Measurements from ENCODE around the gene BTN1A1. TPM values are rescaled to one million over a fixed set of nuclear protein-coding genes. Genes with fewer than 3 reads are reported as not detected.
A peak's percentile ranks its signal among the peaks of the same experiment; 100 is the strongest.

BTN1A1 gene
- total RNA-seq, 2 experiments from 2014 or later, result not detected

DNA sequence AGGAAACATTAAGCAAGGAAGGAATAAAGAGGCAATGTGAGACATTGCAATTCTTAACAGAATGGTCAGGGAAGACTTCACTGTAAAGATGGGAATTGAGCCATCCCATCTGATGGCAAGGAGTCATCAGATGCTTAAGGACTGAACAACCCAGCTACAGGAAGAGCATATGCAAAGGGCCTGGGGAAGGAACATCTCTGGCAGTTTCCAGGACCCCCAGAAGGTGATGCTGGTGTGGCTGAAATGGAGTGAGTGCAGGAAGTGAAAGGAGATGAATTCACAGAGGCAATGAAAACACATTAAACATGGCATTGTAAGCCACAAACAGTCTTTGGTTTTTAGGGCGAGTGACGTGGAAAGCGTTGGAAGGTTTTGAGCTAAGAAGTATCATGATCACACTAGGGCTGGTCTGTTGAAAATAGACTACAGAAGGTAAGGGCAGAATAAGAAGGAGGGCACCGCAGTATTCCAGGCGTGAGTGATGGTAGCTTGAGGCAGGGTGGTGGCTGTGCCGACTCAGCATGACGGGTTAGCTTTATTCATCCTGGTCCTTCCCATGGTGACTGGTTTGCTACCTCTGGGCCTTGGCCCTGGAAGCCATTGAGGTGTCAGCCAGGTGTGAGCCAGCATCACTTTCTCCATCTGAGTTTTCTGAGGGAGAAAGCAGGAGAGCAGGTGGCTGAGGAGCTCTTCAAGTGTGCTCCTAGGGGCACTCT lies 35.5 kb upstream of the BTN1A1 start:
- POLR2A ChIA-PET, result no interaction called here
- Mint-ChIP-seq H3K36me3 (ENCODE audit: low read depth) (peaks cover 84% of the 10 kb centered on the region), H3K4me3 (no peak overlapping the region), H3K27ac (peak overlapping the region; percentile 56), H3K9me3 (ENCODE audit: low read depth) (no peaks in the 10 kb centered on the region), H3K27me3 (no peaks in the 10 kb centered on the region), H3K4me1 (peaks cover 39% of the 10 kb centered on the region)
- no peak for ATAC-seq
- CTCF ChIA-PET, result interaction anchor here (0.6 to 1.0 kb wide), 2 partner anchors 10 to 123 kb away, joined by 3 read pairs; no protein-coding TSS in a partner anchor
- DNase-seq, result no peak
- intact Hi-C loops (cut with DNase I, micrococcal nuclease), result no loop called here

DNA sequence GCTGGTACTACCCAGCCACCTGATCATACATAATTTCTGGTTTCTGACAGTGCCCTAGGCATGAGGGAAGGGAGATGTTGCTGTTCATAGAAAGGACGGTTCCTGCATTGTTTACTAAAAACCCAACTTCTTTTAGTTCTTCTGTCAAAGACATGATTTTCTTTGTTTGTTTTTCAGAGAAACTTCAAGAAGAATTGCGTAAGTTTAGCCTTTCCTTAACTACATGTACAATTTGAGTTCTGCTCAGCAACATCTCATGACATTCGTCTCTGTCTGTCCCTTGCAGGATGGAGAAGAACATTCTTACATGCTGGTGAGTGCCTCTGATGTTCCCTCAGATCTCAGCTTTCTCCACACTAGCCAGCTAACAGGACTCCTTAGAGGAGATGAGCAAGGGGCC lies 34.3 kb upstream of the BTN1A1 start:
- ChIA-PET CTCF (no interaction called here), POLR2A (no interaction called here)
- H3K4me1 Mint-ChIP-seq, result peaks cover 27% of the 10 kb centered on the region
- no peak for ATAC-seq
- no peaks in the 10 kb centered on the region for H3K27me3 Mint-ChIP-seq
- no peak for DNase-seq
- H3K36me3 Mint-ChIP-seq (ENCODE audit: low read depth), result peaks cover 72% of the 10 kb centered on the region
- H3K27ac Mint-ChIP-seq, result no peak overlapping the region
- no peaks in the 10 kb centered on the region for H3K9me3 Mint-ChIP-seq (ENCODE audit: low read depth)
- no peak overlapping the region for H3K4me3 Mint-ChIP-seq
- intact Hi-C loops (cut with DNase I, micrococcal nuclease), result no loop called here

- peak overlapping the region; percentile 32 for H3K27ac Mint-ChIP-seq
Observed at GRCh38 chr6:26468829-26469228, 31.3 kb upstream of the BTN1A1 start.

DNA sequence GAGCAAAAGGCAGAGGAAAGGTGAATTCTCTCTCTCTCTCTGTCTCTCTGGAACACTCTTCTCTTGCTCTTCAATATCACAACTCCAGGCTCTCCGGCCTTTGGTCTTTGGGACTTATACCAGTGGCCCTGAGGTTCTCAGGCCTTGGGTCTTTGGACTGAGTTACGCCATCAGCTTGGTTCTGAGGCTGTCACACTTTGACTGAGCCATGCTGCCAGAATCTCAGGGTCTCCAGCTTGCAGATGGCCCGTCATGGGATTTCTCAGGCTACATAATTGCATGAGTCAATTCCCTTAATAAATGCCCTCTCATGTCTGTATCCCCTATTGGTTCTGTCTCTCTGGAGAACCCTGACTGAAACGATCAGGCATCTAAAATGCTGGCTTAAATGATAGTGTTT lies 29.5 kb upstream of the BTN1A1 start:
- ChIA-PET CTCF (no interaction called here), POLR2A (no interaction called here)
- intact Hi-C loops (cut with DNase I, micrococcal nuclease), result loop anchor here in 1 of 2 experiments (5.0 kb wide), 2 partner anchors 103 to 128 kb away; partner anchors contain the start of gene BTN3A2
- no peak overlapping the region for H3K4me3 Mint-ChIP-seq
- peaks cover 59% of the 10 kb centered on the region for H3K36me3 Mint-ChIP-seq (ENCODE audit: low read depth)
- H3K27me3 Mint-ChIP-seq, result no peaks in the 10 kb centered on the region
- ATAC-seq (no peak), DNase-seq (no peak)
- no peak overlapping the region for H3K27ac Mint-ChIP-seq
- H3K4me1 Mint-ChIP-seq, result peaks cover 23% of the 10 kb centered on the region
- H3K9me3 Mint-ChIP-seq (ENCODE audit: low read depth), result peaks cover 14% of the 10 kb centered on the region

More at GRCh38 chr6:26468829-26469228, 31.3 kb upstream of the BTN1A1 start:
- H3K27me3 Mint-ChIP-seq, result no peaks in the 10 kb centered on the region
- intact Hi-C loops (cut with DNase I, micrococcal nuclease), result no loop called here
- ATAC-seq (no peak), DNase-seq (no peak)
- CTCF ChIA-PET, result interaction anchor here (0.6 kb wide), 1 partner anchor 22 kb away, joined by 3 read pairs; no protein-coding TSS in a partner anchor
- peaks cover 70% of the 10 kb centered on the region for H3K36me3 Mint-ChIP-seq (ENCODE audit: low read depth)
- POLR2A ChIA-PET, result no interaction called here
- peaks cover 24% of the 10 kb centered on the region for H3K4me1 Mint-ChIP-seq
- H3K4me3 Mint-ChIP-seq, result no peak overlapping the region
- H3K9me3 Mint-ChIP-seq (ENCODE audit: low read depth), result peaks cover 14% of the 10 kb centered on the region

- ChIA-PET CTCF (interaction anchor here (0.6 to 1.0 kb wide), 3 partner anchors 27 to 133 kb away, joined by 3 to 4 read pairs (median 3); no protein-coding TSS in a partner anchor), POLR2A (no interaction called here)
- peaks cover 52% of the 10 kb centered on the region for H3K36me3 Mint-ChIP-seq (ENCODE audit: low read depth)
- H3K4me3 Mint-ChIP-seq, result no peak overlapping the region
- no peaks in the 10 kb centered on the region for H3K27me3 Mint-ChIP-seq
- intact Hi-C loops (cut with DNase I, micrococcal nuclease), result loop anchor here in 1 of 2 experiments (5.0 kb wide), 2 partner anchors 105 to 130 kb away; partner anchors contain the start of gene BTN3A2
- peaks cover 14% of the 10 kb centered on the region for H3K9me3 Mint-ChIP-seq (ENCODE audit: low read depth)
- peak overlapping the region; percentile 100 for H3K27ac Mint-ChIP-seq
- H3K4me1 Mint-ChIP-seq, result peaks cover 35% of the 10 kb centered on the region
- ATAC-seq, result no peak
- no peak for DNase-seq
Observed at GRCh38 chr6:26471970-26472369, 28.1 kb upstream of the BTN1A1 start.

DNA sequence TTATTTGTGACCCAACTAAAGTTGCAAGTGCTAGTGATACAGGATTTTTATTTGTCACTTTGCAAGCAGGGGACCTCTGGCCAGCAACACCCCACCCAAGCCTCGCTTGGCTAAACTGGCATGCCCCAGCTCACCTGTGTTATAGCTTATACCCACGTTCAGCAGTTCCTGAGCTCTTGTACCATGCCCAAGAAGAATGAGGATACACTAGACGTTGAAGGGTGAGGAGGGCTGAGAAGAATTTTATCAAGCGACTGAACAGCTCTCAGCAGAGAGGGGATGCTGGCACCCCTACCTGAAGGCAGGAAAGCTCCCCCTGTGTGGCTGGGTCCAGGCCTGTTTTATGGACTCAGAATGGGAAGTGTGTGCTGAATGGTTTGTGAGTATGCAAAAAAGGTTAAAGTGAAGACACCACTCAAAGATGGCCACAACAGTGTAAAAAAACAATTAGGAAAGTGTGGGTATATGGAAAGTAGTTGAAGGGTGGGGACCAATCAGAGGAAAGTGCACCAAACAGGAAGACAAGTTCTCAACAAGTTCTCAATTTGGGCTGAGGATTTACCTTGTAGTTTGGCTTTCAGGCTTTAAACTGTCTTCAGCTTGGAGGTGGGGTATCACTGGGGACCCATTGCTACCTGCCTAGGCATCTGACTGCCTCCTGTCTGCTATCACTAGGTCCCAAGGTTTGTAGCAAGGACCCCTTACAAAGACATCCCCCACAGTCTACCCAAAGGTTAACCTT lies 27.4 kb upstream of the BTN1A1 start:
- intact Hi-C loops (cut with DNase I, micrococcal nuclease), result loop anchor here in 1 of 2 experiments (1.0 to 5.0 kb wide), 3 partner anchors 15 to 130 kb away; partner anchors contain the start of genes BTN2A1 and BTN3A2
- Mint-ChIP-seq H3K9me3 (ENCODE audit: low read depth) (peaks cover 14% of the 10 kb centered on the region), H3K27ac (peak overlapping the region; percentile 100), H3K36me3 (ENCODE audit: low read depth) (peaks cover 46% of the 10 kb centered on the region), H3K4me3 (peak overlapping the region; percentile 100), H3K27me3 (no peaks in the 10 kb centered on the region), H3K4me1 (peaks cover 41% of the 10 kb centered on the region)
- CTCF ChIA-PET, result interaction anchor here (0.6 to 2.3 kb wide), 4 partner anchors 18 to 1742 kb away, joined by 3 to 9 read pairs (median 3); no protein-coding TSS in a partner anchor
- POLR2A ChIA-PET, result interaction anchor here (1.1 kb wide), 1 partner anchor 11 kb away, joined by 3 read pairs; no protein-coding TSS in a partner anchor
- no peak for DNase-seq
- no peak for ATAC-seq

DNA sequence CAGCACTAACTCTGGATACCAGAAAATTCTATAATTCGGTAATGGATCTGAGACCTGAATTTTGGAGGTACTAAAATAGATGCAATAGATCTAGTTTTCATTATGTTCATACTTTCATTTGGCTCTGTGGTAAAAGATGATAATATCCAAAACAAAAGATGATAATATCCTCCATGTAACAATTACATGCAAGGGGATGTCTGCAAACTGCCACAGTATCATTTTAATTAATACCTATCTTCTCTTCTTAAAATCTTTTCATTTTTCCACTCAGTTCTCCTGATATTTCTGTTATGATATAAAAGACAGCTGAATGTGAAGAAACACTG lies 26.7 kb upstream of the BTN1A1 start:
- Mint-ChIP-seq H3K4me3 (peak overlapping the region; percentile 100), H3K9me3 (ENCODE audit: low read depth) (peaks cover 14% of the 10 kb centered on the region), H3K4me1 (peaks cover 41% of the 10 kb centered on the region), H3K36me3 (ENCODE audit: low read depth) (peaks cover 39% of the 10 kb centered on the region), H3K27ac (peak overlapping the region; percentile 100), H3K27me3 (no peaks in the 10 kb centered on the region)
- ATAC-seq, result no peak
- no peak for DNase-seq
- intact Hi-C loops (cut with DNase I, micrococcal nuclease), result loop anchor here in 1 of 2 experiments (1.0 to 5.0 kb wide), 3 partner anchors 16 to 131 kb away; partner anchors contain the start of genes BTN2A1 and BTN3A2
- CTCF ChIA-PET, result interaction anchor here (0.7 to 2.3 kb wide), 6 partner anchors 11 to 1394 kb away, joined by 3 to 9 read pairs (median 3); a partner anchor contains a TSS
- POLR2A ChIA-PET, result interaction anchor here (0.7 to 1.5 kb wide), 5 partner anchors 11 to 240 kb away, joined by 3 to 6 read pairs (median 3); a partner anchor contains a TSS

DNA sequence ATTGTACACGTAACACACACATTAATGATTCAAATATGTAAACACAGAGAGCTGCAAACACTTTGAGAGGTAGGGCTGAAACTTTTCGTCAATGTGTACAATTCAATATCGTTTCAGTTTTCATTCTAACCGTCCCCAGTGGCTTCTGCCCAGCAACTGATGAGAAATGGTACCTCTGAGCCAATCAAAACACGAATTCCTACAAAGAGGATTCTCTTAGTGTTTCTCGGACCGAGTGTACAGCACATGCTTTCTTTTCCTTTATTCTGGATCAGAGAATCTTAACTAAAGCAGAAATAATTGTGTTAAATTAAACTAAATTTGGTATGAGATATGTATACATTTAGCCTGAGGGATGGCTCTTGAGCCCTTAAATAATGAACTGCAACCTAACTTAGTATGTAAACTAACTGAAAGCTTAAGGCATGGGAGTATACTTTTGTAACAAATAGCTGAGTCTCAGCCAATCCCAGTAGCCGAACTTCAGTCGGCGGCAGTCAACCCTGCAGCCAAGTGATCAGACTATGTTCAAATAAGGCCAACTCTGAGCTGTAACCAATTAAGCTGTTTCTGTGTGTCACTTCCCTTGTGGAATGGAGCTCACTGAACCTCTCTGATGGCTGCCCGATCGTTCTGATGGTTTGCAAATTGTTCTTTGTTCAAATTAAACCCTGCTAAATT lies 26.2 kb upstream of the BTN1A1 start:
- Mint-ChIP-seq H3K36me3 (ENCODE audit: low read depth) (peaks cover 34% of the 10 kb centered on the region), H3K27me3 (no peaks in the 10 kb centered on the region), H3K4me1 (peaks cover 38% of the 10 kb centered on the region), H3K4me3 (peak overlapping the region; percentile 100), H3K9me3 (ENCODE audit: low read depth) (peaks cover 14% of the 10 kb centered on the region), H3K27ac (peak overlapping the region; percentile 100)
- intact Hi-C loops (cut with DNase I, micrococcal nuclease), result loop anchor here (1.0 to 5.0 kb wide), 8 partner anchors 17 to 132 kb away; partner anchors contain the start of genes BTN2A1 (in 2 of the 2) and BTN3A2 (in 2 of the 2)
- ATAC-seq (peak; percentile 94), DNase-seq (peak; percentile 86)
- POLR2A ChIA-PET, result interaction anchor here (0.6 to 1.5 kb wide), 12 partner anchors 12 to 448 kb away, joined by 3 to 6 read pairs (median 3); partner anchors contain the start of gene HMGN4
- CTCF ChIA-PET, result interaction anchor here (0.7 to 2.3 kb wide), 9 partner anchors 9 to 1394 kb away, joined by 3 to 9 read pairs (median 3); a partner anchor contains a TSS

GRCh38 chr6:26474439-26474881 lies 25.6 kb upstream of the BTN1A1 start:
- ChIA-PET POLR2A (interaction anchor here (0.6 to 1.5 kb wide), 11 partner anchors 22 to 1391 kb away, joined by 3 to 7 read pairs (median 4); partner anchors contain the start of gene HMGN4), CTCF (interaction anchor here (0.7 to 2.3 kb wide), 6 partner anchors 10 to 175 kb away, joined by 3 to 9 read pairs (median 4); no protein-coding TSS in a partner anchor)
- DNase-seq (no peak), ATAC-seq (peak; percentile 1)
- peaks cover 30% of the 10 kb centered on the region for H3K36me3 Mint-ChIP-seq (ENCODE audit: low read depth)
- H3K4me1 Mint-ChIP-seq, result peaks cover 38% of the 10 kb centered on the region
- intact Hi-C loops (cut with DNase I, micrococcal nuclease), result loop anchor here (1.0 to 5.0 kb wide), 8 partner anchors 17 to 132 kb away; partner anchors contain the start of genes BTN3A2 (in 2 of the 2) and BTN2A1 (in 1 of the 2)
- H3K27me3 Mint-ChIP-seq, result no peaks in the 10 kb centered on the region
- H3K27ac Mint-ChIP-seq, result peak overlapping the region; percentile 100
- H3K9me3 Mint-ChIP-seq (ENCODE audit: low read depth), result peaks cover 14% of the 10 kb centered on the region
- H3K4me3 Mint-ChIP-seq, result peak overlapping the region; percentile 100

Measured in activated CD4-positive, alpha-beta T cell treated with anti-CD3 and anti-CD28 coated beads for 36 hours (primary cell).